Measurements from ENCODE around the gene DNAH2. TPM values are rescaled to one million over a fixed set of nuclear protein-coding genes. Genes with fewer than 3 reads are reported as not detected.

The DNAH2 gene
- total and polyA plus RNA-seq, 9 of the 15 experiments (the other 6 are each of a cell fraction or from before 2014, with no cell fraction given), result 0.03 TPM; not detected in 8

- TF ChIP-seq HDAC2 (IDR thresholded peaks at IDR 0.05) (no peak), KDM4B (IDR thresholded peaks at IDR 0.05; ENCODE audit: borderline replicate concordance in 2 of 2, low read depth in 1 of 2) (no peak), CUX1 (CRISPR knock-in tag; IDR thresholded peaks at IDR 0.05) (no peak), TARDBP (IDR thresholded peaks at IDR 0.05) (no peak), SAFB (IDR thresholded peaks at IDR 0.05; ENCODE audit: borderline replicate concordance, low read depth, low read length) (peak; percentile 65; the same call in 1 of the 2 replicates), BDP1 (IDR thresholded peaks at IDR 0.05; ENCODE audit: insufficient read depth, insufficient read length) (no peak), ZNF197 (CRISPR knock-in tag; IDR thresholded peaks at IDR 0.05; ENCODE audit: low read depth) (no peak), CEBPG (CRISPR knock-in tag; IDR thresholded peaks at IDR 0.05) (no peak), CEBPG (tag; conservative IDR thresholded peaks at IDR 0.05 in 1 of 2, IDR thresholded peaks at IDR 0.05 in 1 of 2) (no peak), FOS (IDR thresholded peaks at IDR 0.05; ENCODE audit: extremely low read depth, insufficient read length) (peak; percentile 78), SMC3 (conservative IDR thresholded peaks at IDR 0.05; ENCODE audit: insufficient read depth, low read depth, low read length) (no peak), ELF4 (CRISPR knock-in tag; IDR thresholded peaks at IDR 0.05) (no peak; the same call in 1 of the 2 replicates), NCOA6 (IDR thresholded peaks at IDR 0.05) (no peak), TRIM28 (IDR thresholded peaks at IDR 0.05) (no peak), DPF2 (IDR thresholded peaks at IDR 0.05) (no peak), CTCF (IDR thresholded peaks at IDR 0.05 in 2 of 3, conservative IDR thresholded peaks at IDR 0.05 in 1 of 3; ENCODE audit: insufficient read depth in 2 of 3, low read depth in 1 of 3, low read length in 3 of 3) (no peak), POLR2A (conservative IDR thresholded peaks at IDR 0.05) (peak; percentile 79)
- TF ChIP-seq, protein P1, sequence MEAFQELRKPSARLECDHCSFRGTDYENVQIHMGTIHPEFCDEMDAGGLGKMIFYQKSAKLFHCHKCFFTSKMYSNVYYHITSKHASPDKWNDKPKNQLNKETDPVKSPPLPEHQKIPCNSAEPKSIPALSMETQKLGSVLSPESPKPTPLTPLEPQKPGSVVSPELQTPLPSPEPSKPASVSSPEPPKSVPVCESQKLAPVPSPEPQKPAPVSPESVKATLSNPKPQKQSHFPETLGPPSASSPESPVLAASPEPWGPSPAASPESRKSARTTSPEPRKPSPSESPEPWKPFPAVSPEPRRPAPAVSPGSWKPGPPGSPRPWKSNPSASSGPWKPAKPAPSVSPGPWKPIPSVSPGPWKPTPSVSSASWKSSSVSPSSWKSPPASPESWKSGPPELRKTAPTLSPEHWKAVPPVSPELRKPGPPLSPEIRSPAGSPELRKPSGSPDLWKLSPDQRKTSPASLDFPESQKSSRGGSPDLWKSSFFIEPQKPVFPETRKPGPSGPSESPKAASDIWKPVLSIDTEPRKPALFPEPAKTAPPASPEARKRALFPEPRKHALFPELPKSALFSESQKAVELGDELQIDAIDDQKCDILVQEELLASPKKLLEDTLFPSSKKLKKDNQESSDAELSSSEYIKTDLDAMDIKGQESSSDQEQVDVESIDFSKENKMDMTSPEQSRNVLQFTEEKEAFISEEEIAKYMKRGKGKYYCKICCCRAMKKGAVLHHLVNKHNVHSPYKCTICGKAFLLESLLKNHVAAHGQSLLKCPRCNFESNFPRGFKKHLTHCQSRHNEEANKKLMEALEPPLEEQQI (IDR thresholded peaks at IDR 0.05), result no peak
Observed at GRCh38 chr17:7844292-7845154, 127.0 kb downstream of the DNAH2 start (continued).

Data from K562 (cell line).